Liver (tissue), 9 donors: Measurements from ENCODE around the gene CAMP. TPM values are rescaled to one million over a fixed set of nuclear protein-coding genes. Genes with fewer than 3 reads are reported as not detected.

ENCODE experiments used
- DNase-seq: peaks from one replicate; pipeline ENCODE4 v3.0.0-alpha.2; 2017; ENCODE audit warnings: low spot score
- H3K27ac ChIP-seq, 2 donors: one replicate each; pipeline ENCODE4 v1.7.0; 2013; ENCODE audit warnings: inconsistent platforms in 2 of 2, low read length in 2 of 2, control low read depth in 1 of 2, low read depth in 1 of 2, mild to moderate bottlenecking in 1 of 2
- H3K27me3 ChIP-seq, 4 donors: one replicate each; pipeline versions ENCODE4 v1.6.1 to v1.7.0; 2013; ENCODE audit warnings: low read length in 3 of 4, inconsistent platforms in 1 of 4, mild to moderate bottlenecking in 1 of 4, moderate library complexity in 1 of 4; ENCODE audit not compliant: control insufficient read depth in 4 of 4, insufficient read depth in 4 of 4
- H3K36me3 ChIP-seq, 4 donors: one replicate each; pipeline versions ENCODE4 v1.6.1 to v1.7.0; 2013; ENCODE audit warnings: low read length in 3 of 4, mild to moderate bottlenecking in 3 of 4, low read depth in 1 of 4, moderate library complexity in 1 of 4; ENCODE audit not compliant: control insufficient read depth in 4 of 4, insufficient read depth in 3 of 4
- H3K4me1 ChIP-seq, 4 donors: one replicate each; pipeline versions ENCODE4 v1.6.1 to v1.7.0; 2013; ENCODE audit warnings: low read length in 3 of 4, mild to moderate bottlenecking in 3 of 4, moderate library complexity in 1 of 4; ENCODE audit not compliant: control insufficient read depth in 4 of 4, insufficient read depth in 4 of 4
- H3K4me3 ChIP-seq, 3 donors: one replicate each; pipeline versions ENCODE4 v1.6.1 to v1.7.0; 2013; ENCODE audit warnings: low read length in 3 of 3, control low read depth in 1 of 3, low read depth in 1 of 3, mild to moderate bottlenecking in 1 of 3
- H3K9ac ChIP-seq, 2 donors: one replicate each; pipeline ENCODE4 v1.7.0; 2013; ENCODE audit warnings: low read length in 2 of 2, mild to moderate bottlenecking in 2 of 2, moderate library complexity in 2 of 2, control low read depth in 1 of 2, low read depth in 1 of 2
- H3K9me3 ChIP-seq, 4 donors: one replicate each; pipeline versions ENCODE4 v1.6.1 to v1.7.0; 2013; ENCODE audit warnings: low read length in 3 of 4; ENCODE audit not compliant: control insufficient read depth in 4 of 4
- EGR1 ChIP-seq, 2 donors: IDR thresholded peaks; 2 replicates each; pipeline ENCODE4 v1.6.1; 2016 to 2018; ENCODE audit warnings: antibody characterized with exemption in 2 of 2, low read depth in 2 of 2
- FOXA1 ChIP-seq: IDR thresholded peaks from 2 replicates; pipeline ENCODE4 v1.6.1; 2016; ENCODE audit warnings: antibody characterized with exemption
- FOXA2 ChIP-seq: IDR thresholded peaks from 2 replicates; pipeline ENCODE4 v1.6.1; 2016; ENCODE audit warnings: antibody characterized with exemption
- GABPA ChIP-seq, 2 donors: IDR thresholded peaks in 1 of 2; conservative IDR thresholded peaks in 1 of 2; 2 replicates each; pipeline ENCODE4 v1.6.1; 2016; ENCODE audit warnings: antibody characterized with exemption in 2 of 2, mild to moderate bottlenecking in 1 of 2, moderate library complexity in 1 of 2
- HNF4A ChIP-seq, 2 donors: conservative IDR thresholded peaks; 2 replicates each; pipeline ENCODE4 v1.6.1; 2016; ENCODE audit warnings: antibody characterized with exemption in 2 of 2, mild to moderate bottlenecking in 2 of 2
- HNF4G ChIP-seq: IDR thresholded peaks from 2 replicates; pipeline ENCODE4 v1.6.1; 2016; ENCODE audit warnings: antibody characterized with exemption
- JUND ChIP-seq, 2 donors: IDR thresholded peaks; 2 replicates each; pipeline ENCODE4 v1.6.1; 2016; ENCODE audit warnings: antibody characterized with exemption in 2 of 2
- NR2F2 ChIP-seq: IDR thresholded peaks from 2 replicates; pipeline ENCODE4 v1.6.1; 2016; ENCODE audit warnings: antibody characterized with exemption
- RAD21 ChIP-seq, 2 donors: IDR thresholded peaks; 2 replicates each; pipeline ENCODE4 v1.6.1; 2016; ENCODE audit warnings: antibody characterized with exemption in 2 of 2, mild to moderate bottlenecking in 2 of 2
- RXRA ChIP-seq, 2 donors: IDR thresholded peaks; 2 replicates each; pipeline ENCODE4 v1.6.1; 2017 to 2018; ENCODE audit warnings: antibody characterized with exemption in 2 of 2, mild to moderate bottlenecking in 1 of 2
- SP1 ChIP-seq: IDR thresholded peaks from 2 replicates; pipeline ENCODE4 v1.6.1; 2018; ENCODE audit warnings: antibody characterized with exemption, mild to moderate bottlenecking
- TAF1 ChIP-seq: conservative IDR thresholded peaks from 2 replicates; pipeline ENCODE4 v1.6.1; 2016; ENCODE audit warnings: antibody characterized with exemption, mild to moderate bottlenecking
- YY1 ChIP-seq: IDR thresholded peaks from 2 replicates; pipeline ENCODE4 v1.6.1; 2016; ENCODE audit warnings: antibody characterized with exemption, mild to moderate bottlenecking
- WGBS: extraction: QIAGEN DNeasy Blood & Tissue Kit; methylation state at CpG from one replicate; pipeline ENCODE4 v1.1.7; 2013; 5-methylcytosine and 5-hydroxymethylcytosine counted together
- polyA plus RNA-seq, 2 donors: library from polyadenylated mRNA; stranded (reverse) in 1 of 2; unstranded in 1 of 2; fragments of 200-250 nt in 1 of 2; fragments of >200 nt in 1 of 2; fragmentation: Nextera tagmentation in 1 of 2; extraction: Ambion mirVana in 1 of 2; gene quantifications; one replicate each; pipeline versions ENCODE4 v1.2.1 to v1.2.3, GENCODE V29; 2013 to 2015
- total RNA-seq, 2 donors: library from RNA; depleted of rRNA; stranded (reverse); fragments of >200 nt; gene quantifications; one replicate each; pipeline ENCODE4 v1.2.3, GENCODE V29; 2014
- TF ChIP-seq, protein P1 (sequence below): fragments of 150-350 bp; IDR thresholded peaks from 2 replicates; pipeline ENCODE4 v1.5.1; 2017; ENCODE audit warnings: improper control_type of control experiment, low read depth, low read length; ENCODE audit not compliant: missing input control
- TF ChIP-seq, protein P2 (sequence below): IDR thresholded peaks from 2 replicates; pipeline ENCODE4 v1.6.1; 2016; ENCODE audit warnings: antibody characterized with exemption
- TF ChIP-seq, protein P3 (sequence below): IDR thresholded peaks from 2 replicates; pipeline ENCODE4 v1.6.1; 2016; ENCODE audit warnings: antibody characterized with exemption
- TF ChIP-seq, protein P4 (sequence below): IDR thresholded peaks from 2 replicates; pipeline ENCODE4 v1.6.1; 2016; ENCODE audit warnings: antibody characterized with exemption, mild to moderate bottlenecking
- TF ChIP-seq, protein P5 (sequence below): IDR thresholded peaks from 2 replicates; pipeline ENCODE4 v1.6.1; 2016; ENCODE audit warnings: antibody characterized with exemption
- donor health status: healthy.
- donor health status: healthy.
- donor health status: healthy.
- donor health status: healthy.
- donor health status: healthy.

Gene CAMP
- total and polyA plus RNA-seq, 4 donors = 0.25 to 3.2 (median 0.62) TPM; not detected in 1

DNA sequence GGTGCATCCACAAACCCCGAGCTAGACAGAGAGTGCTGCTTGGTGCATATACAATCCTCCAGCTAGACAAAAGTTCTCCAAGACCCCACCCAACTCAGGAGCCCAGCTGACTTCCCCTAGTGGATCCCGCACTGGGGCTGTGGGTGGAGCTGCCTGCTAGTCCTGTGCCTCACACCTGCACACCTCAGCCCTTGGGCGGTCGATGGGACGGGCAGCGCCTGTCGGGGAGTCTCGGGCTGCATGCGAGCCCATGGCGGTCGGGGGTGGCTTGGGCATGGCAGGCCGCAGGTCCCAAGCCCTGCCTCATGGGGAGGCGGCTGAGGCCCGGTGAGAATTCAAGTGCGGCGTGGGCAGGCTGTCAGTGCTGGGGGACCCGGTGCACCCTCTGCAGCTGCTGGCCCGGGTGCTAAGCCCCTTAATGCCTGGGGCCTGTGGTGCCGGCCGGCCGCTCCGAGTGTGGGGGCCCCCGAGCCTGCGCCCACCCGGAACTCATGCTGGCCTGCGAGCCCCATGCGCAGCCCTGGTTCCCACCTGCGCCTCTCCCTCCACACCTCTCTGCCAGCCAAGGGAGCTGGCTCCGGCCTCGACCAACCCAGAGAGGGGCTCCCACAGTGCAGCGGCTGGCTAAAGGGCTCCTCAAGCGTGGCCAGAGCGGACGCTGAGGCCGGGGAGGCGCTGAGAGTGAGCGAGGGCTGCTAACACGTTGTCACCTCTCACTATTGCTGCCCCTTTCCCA is 48.6 kb downstream of the CAMP start:
- no peak overlapping the region for H3K9ac ChIP-seq
- no peak overlapping the region for H3K4me3 ChIP-seq
- no peak overlapping the region for H3K27ac ChIP-seq
- H3K4me1 ChIP-seq = no peaks in the 10 kb centered on the region
- H3K27me3 ChIP-seq = no peaks in the 10 kb centered on the region
- 96% methylated on average over 38 of the region's 38 CpGs for WGBS
- DNase-seq = no peak
- no peaks in the 10 kb centered on the region for H3K9me3 ChIP-seq
- TF ChIP-seq, protein P1, sequence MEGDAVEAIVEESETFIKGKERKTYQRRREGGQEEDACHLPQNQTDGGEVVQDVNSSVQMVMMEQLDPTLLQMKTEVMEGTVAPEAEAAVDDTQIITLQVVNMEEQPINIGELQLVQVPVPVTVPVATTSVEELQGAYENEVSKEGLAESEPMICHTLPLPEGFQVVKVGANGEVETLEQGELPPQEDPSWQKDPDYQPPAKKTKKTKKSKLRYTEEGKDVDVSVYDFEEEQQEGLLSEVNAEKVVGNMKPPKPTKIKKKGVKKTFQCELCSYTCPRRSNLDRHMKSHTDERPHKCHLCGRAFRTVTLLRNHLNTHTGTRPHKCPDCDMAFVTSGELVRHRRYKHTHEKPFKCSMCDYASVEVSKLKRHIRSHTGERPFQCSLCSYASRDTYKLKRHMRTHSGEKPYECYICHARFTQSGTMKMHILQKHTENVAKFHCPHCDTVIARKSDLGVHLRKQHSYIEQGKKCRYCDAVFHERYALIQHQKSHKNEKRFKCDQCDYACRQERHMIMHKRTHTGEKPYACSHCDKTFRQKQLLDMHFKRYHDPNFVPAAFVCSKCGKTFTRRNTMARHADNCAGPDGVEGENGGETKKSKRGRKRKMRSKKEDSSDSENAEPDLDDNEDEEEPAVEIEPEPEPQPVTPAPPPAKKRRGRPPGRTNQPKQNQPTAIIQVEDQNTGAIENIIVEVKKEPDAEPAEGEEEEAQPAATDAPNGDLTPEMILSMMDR = no peak
- TF ChIP-seq, protein P2, sequence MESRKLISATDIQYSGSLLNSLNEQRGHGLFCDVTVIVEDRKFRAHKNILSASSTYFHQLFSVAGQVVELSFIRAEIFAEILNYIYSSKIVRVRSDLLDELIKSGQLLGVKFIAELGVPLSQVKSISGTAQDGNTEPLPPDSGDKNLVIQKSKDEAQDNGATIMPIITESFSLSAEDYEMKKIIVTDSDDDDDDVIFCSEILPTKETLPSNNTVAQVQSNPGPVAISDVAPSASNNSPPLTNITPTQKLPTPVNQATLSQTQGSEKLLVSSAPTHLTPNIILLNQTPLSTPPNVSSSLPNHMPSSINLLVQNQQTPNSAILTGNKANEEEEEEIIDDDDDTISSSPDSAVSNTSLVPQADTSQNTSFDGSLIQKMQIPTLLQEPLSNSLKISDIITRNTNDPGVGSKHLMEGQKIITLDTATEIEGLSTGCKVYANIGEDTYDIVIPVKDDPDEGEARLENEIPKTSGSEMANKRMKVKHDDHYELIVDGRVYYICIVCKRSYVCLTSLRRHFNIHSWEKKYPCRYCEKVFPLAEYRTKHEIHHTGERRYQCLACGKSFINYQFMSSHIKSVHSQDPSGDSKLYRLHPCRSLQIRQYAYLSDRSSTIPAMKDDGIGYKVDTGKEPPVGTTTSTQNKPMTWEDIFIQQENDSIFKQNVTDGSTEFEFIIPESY = no peak
- TF ChIP-seq NR2F2 (no peak), JUND (IDR thresholded peaks at IDR 0.05) (no peak), GABPA (IDR thresholded peaks at IDR 0.05 in 1 of 2, conservative IDR thresholded peaks at IDR 0.05 in 1 of 2) (no peak), HNF4G (no peak), SP1 (no peak), EGR1 (IDR thresholded peaks at IDR 0.05; ENCODE audit: low read depth in 2 of 2) (no peak), FOXA2 (no peak), YY1 (no peak), TAF1 (no peak), FOXA1 (no peak), HNF4A (conservative IDR thresholded peaks at IDR 0.05) (no peak), RAD21 (IDR thresholded peaks at IDR 0.05) (no peak), RXRA (IDR thresholded peaks at IDR 0.05) (no peak)
- TF ChIP-seq, protein P3, sequence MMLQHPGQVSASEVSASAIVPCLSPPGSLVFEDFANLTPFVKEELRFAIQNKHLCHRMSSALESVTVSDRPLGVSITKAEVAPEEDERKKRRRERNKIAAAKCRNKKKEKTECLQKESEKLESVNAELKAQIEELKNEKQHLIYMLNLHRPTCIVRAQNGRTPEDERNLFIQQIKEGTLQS = no peak
- TF ChIP-seq, protein P4, sequence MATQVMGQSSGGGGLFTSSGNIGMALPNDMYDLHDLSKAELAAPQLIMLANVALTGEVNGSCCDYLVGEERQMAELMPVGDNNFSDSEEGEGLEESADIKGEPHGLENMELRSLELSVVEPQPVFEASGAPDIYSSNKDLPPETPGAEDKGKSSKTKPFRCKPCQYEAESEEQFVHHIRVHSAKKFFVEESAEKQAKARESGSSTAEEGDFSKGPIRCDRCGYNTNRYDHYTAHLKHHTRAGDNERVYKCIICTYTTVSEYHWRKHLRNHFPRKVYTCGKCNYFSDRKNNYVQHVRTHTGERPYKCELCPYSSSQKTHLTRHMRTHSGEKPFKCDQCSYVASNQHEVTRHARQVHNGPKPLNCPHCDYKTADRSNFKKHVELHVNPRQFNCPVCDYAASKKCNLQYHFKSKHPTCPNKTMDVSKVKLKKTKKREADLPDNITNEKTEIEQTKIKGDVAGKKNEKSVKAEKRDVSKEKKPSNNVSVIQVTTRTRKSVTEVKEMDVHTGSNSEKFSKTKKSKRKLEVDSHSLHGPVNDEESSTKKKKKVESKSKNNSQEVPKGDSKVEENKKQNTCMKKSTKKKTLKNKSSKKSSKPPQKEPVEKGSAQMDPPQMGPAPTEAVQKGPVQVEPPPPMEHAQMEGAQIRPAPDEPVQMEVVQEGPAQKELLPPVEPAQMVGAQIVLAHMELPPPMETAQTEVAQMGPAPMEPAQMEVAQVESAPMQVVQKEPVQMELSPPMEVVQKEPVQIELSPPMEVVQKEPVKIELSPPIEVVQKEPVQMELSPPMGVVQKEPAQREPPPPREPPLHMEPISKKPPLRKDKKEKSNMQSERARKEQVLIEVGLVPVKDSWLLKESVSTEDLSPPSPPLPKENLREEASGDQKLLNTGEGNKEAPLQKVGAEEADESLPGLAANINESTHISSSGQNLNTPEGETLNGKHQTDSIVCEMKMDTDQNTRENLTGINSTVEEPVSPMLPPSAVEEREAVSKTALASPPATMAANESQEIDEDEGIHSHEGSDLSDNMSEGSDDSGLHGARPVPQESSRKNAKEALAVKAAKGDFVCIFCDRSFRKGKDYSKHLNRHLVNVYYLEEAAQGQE = no peak
- TF ChIP-seq, protein P5, sequence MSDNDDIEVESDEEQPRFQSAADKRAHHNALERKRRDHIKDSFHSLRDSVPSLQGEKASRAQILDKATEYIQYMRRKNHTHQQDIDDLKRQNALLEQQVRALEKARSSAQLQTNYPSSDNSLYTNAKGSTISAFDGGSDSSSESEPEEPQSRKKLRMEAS = no peak
- peaks cover 0 to 9% (median 0%) of the 10 kb centered on the region in 4 donors for H3K36me3 ChIP-seq
